ENCODE results near the gene ICAM5. TPM values are rescaled to one million over a fixed set of nuclear protein-coding genes. Genes with fewer than 3 reads are reported as not detected.

Gene ICAM5
- total and polyA plus RNA-seq, 10 of the 15 experiments (the other 5 are each of a cell fraction or from before 2014, with no cell fraction given) = 0.14 to 4.6 (median 0.94) TPM; not detected in 2

DNA sequence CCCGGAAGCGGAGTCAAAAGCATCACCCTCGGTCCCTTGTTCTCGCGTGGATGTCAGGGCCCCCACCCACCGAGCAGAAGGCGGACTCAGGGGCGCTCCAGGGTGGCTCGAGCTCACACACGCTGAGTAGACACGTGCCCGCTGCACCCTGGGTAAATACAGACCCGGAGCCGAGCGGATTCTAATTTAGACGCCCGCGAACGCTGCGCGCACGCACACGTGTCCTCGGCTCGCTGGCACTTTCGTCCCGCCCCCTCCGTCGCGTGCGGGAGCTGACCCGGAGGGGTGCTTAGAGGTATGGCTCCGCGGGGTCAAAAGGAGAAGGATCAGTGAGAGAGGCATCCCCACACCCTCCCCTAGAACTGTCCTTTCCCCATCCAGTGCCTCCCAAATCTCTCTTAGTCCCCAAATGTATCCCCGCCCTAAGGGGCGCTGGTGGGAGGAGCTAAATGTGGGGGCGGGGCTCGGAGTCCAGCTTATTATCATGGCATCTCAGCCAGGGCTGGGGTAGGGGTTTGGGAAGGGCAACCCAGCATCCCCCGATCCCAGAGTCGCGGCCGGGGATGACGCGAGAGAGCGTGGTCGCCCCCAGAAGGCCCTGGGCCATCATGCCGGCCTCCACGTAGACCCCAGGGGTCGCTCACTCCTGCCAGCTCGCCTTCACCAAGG is 451 bp upstream of the ICAM5 start:
- Histone ChIP-seq H3K4me1 (ENCODE audit: control insufficient read depth, insufficient read depth, low read length) (peaks cover 69% of the 10 kb centered on the region), H3K79me2 (ENCODE audit: control insufficient read depth, insufficient read depth, low read length) (no peaks in the 10 kb centered on the region), H3K9ac (ENCODE audit: control insufficient read depth, insufficient read depth, low read length) (peak overlapping the region; percentile 40; the same call in 1 of the 2 replicates), H3K36me3 (ENCODE audit: control insufficient read depth in 2 of 2, insufficient read depth in 2 of 2, low read length in 1 of 2) (peaks cover 15 to 18% of the 10 kb centered on the region in 2 experiments; a peak in 3 of 4 replicates), H4K20me1 (ENCODE audit: control insufficient read depth, insufficient read depth) (peaks cover 9% of the 10 kb centered on the region; the same call in 1 of the 2 replicates), H2AFZ (ENCODE audit: control insufficient read depth, low read depth, low read length) (peak overlapping the region; percentile 94), H3K9me3 (replicated peaks; ENCODE audit: control insufficient read depth, insufficient read depth, low read length) (no peaks in the 10 kb centered on the region; the same call in 2 of the 3 replicates), H3K27ac (ENCODE audit: control insufficient read depth, insufficient read depth) (peak overlapping the region; percentile 24; the same call in 1 of the 2 replicates), H3K27me3 (replicated peaks in 1 of 2; ENCODE audit: control insufficient read depth in 2 of 2, insufficient read depth in 2 of 2, low read length in 1 of 2) (peaks cover 3 to 16% of the 10 kb centered on the region in 2 experiments), H3K4me2 (ENCODE audit: control insufficient read depth, insufficient read depth) (peak overlapping the region; percentile 98), H3K4me3 (peak overlapping the region; percentile 77)
- ATAC-seq (peak; percentile 52), DNase-seq (ENCODE audit: low read depth, low spot score) (no peak), FAIRE-seq (peak; percentile 7)
- BruUV-seq (replicated peaks) = no TSS peak
- RAD21 ChIA-PET (ENCODE audit: unreplicated experiment) = interaction anchor here (0.7 to 5.4 kb wide), 19 partner anchors 10 to 192 kb away, joined by 3 to 119 read pairs (median 3); partner anchors contain the start of genes CDC37, ICAM1, MRPL4 and RAVER1
- SMC1A ChIA-PET (ENCODE audit: uncharacterized antibody, unreplicated experiment) = interaction anchor here (0.6 to 2.2 kb wide), 15 partner anchors 9 to 100 kb away, joined by 3 to 27 read pairs (median 5); partner anchors contain the start of genes ICAM1 and TYK2
- intact Hi-C loops (cut with micrococcal nuclease; ENCODE audit: unreplicated experiment) = no loop called here
- WGBS (ENCODE audit: insufficient coverage, insufficient replicate concordance, low lambda C conversion rate, missing lambda C conversion rate) = 1% methylated on average over 49 of the region's 50 CpGs
- in situ Hi-C loops (cut with MboI) = no loop called here
- CTCF ChIA-PET = interaction anchor here (0.6 to 5.9 kb wide), 17 partner anchors 9 to 280 kb away, joined by 3 to 72 read pairs (median 4); partner anchors contain the start of genes ICAM1 and TYK2
- POLR2A ChIA-PET = interaction anchor here (0.5 to 5.5 kb wide), 23 partner anchors 9 to 370 kb away, joined by 3 to 69 read pairs (median 4); partner anchors contain the start of genes CDC37, CDKN2D, FDX2 and ICAM1
- TF ChIP-seq, protein P1, sequence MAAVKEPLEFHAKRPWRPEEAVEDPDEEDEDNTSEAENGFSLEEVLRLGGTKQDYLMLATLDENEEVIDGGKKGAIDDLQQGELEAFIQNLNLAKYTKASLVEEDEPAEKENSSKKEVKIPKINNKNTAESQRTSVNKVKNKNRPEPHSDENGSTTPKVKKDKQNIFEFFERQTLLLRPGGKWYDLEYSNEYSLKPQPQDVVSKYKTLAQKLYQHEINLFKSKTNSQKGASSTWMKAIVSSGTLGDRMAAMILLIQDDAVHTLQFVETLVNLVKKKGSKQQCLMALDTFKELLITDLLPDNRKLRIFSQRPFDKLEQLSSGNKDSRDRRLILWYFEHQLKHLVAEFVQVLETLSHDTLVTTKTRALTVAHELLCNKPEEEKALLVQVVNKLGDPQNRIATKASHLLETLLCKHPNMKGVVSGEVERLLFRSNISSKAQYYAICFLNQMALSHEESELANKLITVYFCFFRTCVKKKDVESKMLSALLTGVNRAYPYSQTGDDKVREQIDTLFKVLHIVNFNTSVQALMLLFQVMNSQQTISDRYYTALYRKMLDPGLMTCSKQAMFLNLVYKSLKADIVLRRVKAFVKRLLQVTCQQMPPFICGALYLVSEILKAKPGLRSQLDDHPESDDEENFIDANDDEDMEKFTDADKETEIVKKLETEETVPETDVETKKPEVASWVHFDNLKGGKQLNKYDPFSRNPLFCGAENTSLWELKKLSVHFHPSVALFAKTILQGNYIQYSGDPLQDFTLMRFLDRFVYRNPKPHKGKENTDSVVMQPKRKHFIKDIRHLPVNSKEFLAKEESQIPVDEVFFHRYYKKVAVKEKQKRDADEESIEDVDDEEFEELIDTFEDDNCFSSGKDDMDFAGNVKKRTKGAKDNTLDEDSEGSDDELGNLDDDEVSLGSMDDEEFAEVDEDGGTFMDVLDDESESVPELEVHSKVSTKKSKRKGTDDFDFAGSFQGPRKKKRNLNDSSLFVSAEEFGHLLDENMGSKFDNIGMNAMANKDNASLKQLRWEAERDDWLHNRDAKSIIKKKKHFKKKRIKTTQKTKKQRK (IDR thresholded peaks at IDR 0.05; ENCODE audit: low read depth, low read length) = no peak
- TF ChIP-seq KAT2A (conservative IDR thresholded peaks at IDR 0.05; ENCODE audit: control insufficient read depth, low read depth, low read length) = no peak
- TF ChIP-seq IKZF1 (conservative IDR thresholded peaks at IDR 0.05) = peak; percentile 42; the same call in 1 of the 2 replicates
- TF ChIP-seq GATAD2B (conservative IDR thresholded peaks at IDR 0.05; ENCODE audit: low read depth) = peak; percentile 64; the same call in 1 of the 2 replicates
- TF ChIP-seq, protein P2, sequence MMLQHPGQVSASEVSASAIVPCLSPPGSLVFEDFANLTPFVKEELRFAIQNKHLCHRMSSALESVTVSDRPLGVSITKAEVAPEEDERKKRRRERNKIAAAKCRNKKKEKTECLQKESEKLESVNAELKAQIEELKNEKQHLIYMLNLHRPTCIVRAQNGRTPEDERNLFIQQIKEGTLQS (IDR thresholded peaks at IDR 0.05; ENCODE audit: borderline replicate concordance, extremely low read depth, low read depth, low read length) = no peak
- peak; percentile 74 for TF ChIP-seq RAD51 (IDR thresholded peaks at IDR 0.05)
- no peak for TF ChIP-seq YY1 (IDR thresholded peaks at IDR 0.05; ENCODE audit: low read depth, low read length)
- peak; percentile 18 for TF ChIP-seq KLF5 (IDR thresholded peaks at IDR 0.05; ENCODE audit: partially characterized antibody)
- TF ChIP-seq MEF2B (IDR thresholded peaks at IDR 0.05; ENCODE audit: partially characterized antibody, poor library complexity, severe bottlenecking) = peak; percentile 53
- 0 out of 2 replicates have a peak, but pooled peaks have one; percentile 24 for TF ChIP-seq HCFC1 (IDR thresholded peaks at IDR 0.05; ENCODE audit: low read length)
- TF ChIP-seq CREB1 (IDR thresholded peaks at IDR 0.05; ENCODE audit: low read depth) = 0 out of 2 replicates have a peak, but pooled peaks have one; percentile 25
- peak; percentile 77 for TF ChIP-seq NR2F1 (conservative IDR thresholded peaks at IDR 0.05)
- peak; percentile 95 to 99 for TF ChIP-seq BHLHE40 (IDR thresholded peaks at IDR 0.05; ENCODE audit: borderline replicate concordance in 1 of 2, low read depth in 2 of 2, low read length in 1 of 2)
- TF ChIP-seq ESRRA (IDR thresholded peaks at IDR 0.05; ENCODE audit: low read length) = no peak
- TF ChIP-seq BACH1 (IDR thresholded peaks at IDR 0.05; ENCODE audit: borderline replicate concordance) = no peak
- TF ChIP-seq, protein P3, sequence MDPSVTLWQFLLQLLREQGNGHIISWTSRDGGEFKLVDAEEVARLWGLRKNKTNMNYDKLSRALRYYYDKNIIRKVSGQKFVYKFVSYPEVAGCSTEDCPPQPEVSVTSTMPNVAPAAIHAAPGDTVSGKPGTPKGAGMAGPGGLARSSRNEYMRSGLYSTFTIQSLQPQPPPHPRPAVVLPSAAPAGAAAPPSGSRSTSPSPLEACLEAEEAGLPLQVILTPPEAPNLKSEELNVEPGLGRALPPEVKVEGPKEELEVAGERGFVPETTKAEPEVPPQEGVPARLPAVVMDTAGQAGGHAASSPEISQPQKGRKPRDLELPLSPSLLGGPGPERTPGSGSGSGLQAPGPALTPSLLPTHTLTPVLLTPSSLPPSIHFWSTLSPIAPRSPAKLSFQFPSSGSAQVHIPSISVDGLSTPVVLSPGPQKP (IDR thresholded peaks at IDR 0.05; ENCODE audit: low read depth, low read length) = no peak

Measured in GM12878 (cell line).